Measurements from ENCODE around the gene CD2BP2. TPM values are rescaled to one million over a fixed set of nuclear protein-coding genes. Genes with fewer than 3 reads are reported as not detected.
"Not testable (repeated sequence)": the region's sequence is repeated elsewhere in the genome, so short reads cannot be mapped to it uniquely, and the experiment has no call there.

CD2BP2 gene
- 55.6 and 56.3 TPM in 2 replicates for total RNA-seq

DNA sequence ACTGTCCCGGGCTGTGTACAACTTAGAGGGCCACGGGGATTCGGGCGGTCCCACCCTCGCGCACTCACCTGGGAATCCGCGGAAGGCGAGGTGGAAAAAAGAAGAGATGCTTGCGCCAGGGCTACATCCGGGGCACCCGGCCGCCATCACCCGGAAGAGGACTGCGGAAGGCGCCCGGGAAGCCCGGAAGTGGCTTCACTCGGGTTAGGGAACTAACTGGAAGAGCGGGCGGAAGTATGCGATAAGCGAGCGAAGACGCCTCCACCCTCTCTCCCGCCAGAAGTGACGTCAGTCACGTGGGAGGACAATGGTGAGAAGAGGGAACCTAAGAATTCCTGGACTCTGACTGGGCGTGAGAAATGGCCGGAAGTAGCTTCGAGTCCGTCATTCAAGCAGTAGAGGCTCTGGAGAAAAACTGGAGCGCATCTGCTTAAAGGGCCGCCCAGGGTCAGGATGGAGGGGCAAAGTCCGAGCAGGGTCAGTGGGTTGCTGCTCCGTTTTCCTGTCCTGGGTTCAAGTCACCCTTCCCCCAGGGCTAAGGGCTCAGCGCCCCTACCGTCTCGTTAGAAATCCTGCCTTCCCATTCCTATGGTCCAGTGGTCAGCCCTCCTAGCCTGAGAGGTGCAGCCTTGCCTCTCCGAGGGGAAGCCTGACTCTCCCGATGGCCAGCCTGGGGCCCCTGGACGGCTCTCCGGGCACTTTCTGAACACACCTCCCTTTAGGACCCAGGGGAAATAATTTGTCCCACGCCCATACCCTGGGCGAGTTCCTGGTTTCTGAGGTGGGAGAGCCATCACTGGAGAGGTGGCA is at the start of gene CD2BP2:
Gene CD2BP2 (minus strand): TSS at position 165 of the 810 bp plus-strand sequence. CDS start 627 bp downstream, outside the sequence.
- peak; percentile 95 for DNase-seq (ENCODE audit: extremely low read depth, low read depth, low spot score)

DNA sequence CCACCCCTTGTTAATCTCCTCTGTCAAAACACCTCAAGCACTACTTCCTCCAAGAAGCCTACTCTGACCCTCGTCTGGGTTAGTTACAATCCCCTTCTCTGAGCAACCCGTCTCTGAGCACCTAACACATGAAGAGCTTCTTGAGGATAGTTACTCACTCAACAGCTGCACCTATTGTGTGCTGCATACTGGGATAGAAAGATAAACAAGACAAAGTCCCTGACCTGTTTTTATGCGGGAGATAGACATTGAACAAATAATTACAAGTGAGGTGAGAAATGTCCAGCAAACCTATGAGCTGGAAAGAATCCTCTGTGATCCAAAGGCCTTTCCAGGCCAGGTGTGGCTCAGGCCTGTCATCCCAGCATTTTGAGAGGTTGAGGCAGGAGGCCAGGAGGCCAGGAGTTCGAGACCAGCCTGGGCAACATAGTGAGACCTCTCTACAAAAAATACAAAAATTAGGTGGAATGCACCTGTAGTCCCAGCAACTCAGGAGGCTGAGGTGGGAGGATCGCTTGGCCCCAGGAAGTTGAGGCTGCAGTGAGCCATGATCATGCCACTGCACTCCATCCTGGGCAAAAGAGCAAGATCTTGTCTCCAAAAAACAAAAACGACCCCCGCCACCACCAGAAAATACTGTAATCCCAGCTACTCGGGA is 46.8 kb upstream of the CD2BP2 start:
- DNase-seq (ENCODE audit: extremely low read depth, low read depth, low spot score) = no peak

DNA sequence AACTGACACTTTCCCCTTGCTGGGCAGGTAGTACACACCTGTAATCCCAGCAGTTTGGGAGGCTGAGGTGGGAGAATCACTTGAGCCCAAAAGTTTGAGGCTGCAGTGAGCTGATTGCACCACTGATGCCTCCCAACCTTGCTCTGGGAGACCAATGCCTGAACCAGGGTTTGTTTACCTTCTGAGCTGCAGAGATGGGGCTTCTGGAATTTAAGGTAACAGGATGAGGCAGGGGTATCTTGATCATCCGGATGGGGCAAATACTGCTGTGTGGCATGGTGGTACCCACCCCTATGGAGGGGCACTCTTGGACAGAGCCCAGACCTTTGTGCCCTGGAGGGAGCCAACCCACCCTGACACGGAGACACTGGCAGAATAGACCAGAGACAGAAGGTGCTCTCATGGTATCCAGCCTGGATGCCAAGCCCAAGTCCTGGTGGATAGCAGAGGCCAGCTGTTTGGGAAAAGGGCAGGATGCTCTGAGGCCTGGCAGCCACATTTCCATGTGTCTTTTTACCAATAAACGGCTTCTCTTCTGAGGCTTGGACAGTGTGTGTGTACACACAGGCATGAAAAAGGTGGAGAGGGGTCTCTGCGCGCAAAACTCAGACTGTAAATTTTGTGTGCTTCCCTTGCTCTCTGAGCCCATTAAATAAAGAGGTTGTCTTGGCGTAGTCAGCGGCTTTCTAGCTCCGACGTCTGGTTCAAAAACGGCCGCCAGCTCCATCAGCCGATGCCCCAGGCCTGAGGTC is 44.5 kb upstream of the CD2BP2 start:
- DNase-seq (ENCODE audit: extremely low read depth, low read depth, low spot score) = no peak

DNA sequence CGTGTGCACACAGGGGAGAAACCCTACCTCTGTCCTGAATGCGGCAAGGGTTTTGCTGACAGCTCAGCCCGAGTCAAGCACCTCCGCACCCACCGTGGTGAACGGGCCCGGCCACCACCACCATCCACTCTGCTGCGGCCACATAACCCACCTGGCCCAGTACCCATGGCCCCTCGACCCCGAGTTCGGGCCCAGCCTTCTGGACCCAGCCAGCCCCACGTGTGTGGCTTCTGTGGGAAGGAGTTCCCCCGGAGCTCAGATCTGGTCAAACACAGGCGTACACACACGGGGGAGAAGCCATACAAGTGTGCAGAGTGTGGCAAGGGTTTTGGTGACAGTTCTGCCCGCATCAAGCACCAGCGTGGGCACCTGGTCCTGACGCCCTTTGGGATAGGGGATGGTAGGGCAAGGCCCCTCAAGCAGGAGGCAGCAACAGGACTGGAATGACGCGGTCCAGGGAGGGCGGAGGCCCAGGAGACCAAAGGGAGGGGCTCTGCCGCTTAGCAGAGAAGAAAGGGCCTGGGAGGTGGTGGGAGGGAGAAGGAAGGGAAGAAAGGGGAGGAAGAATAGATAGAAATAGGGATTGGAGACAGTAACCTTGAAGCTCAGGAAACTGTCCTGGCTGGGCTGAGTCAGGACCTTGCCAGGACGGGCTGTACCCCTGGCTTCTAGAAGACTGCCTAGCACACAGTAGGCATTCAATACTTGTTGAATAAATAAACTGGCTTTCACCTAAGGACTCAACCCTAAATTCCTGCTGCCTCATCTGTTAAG is 43.7 kb upstream of the CD2BP2 start:
- no peak for DNase-seq (ENCODE audit: extremely low read depth, low read depth, low spot score)

DNA sequence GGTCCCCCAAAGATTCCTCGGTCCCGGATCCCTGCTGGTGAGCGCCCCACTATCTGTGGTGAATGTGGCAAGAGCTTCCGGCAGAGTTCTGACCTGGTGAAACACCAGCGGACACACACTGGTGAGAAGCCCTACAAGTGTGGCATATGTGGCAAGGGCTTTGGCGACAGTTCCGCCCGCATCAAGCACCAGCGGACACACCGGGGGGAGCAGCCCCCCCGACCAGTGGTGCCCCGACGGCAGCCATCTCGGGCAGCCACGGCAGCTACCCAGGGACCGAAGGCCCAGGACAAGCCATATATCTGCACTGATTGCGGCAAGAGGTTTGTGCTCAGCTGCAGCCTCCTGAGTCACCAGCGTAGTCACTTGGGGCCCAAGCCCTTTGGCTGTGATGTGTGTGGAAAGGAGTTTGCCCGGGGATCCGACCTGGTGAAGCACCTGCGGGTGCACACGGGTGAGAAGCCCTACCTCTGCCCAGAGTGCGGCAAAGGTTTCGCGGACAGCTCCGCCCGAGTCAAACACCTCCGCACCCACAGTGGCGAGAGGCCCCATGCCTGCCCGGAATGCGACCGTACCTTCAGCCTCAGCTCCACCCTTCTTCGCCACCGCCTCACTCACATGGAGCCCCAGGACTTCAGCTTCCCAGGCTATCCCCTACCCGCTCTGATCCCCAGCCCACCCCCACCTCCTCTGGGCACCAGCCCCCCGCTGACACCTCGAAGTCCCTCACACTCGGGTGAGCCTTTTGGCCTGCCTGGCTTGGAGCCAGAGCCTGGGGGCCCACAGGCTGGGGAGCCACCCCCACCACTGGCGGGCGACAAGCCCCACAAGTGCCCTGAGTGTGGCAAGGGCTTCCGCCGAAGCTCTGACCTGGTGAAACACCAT is 42.9 kb upstream of the CD2BP2 start:
- DNase-seq (ENCODE audit: extremely low read depth, low read depth, low spot score) = no peak

DNA sequence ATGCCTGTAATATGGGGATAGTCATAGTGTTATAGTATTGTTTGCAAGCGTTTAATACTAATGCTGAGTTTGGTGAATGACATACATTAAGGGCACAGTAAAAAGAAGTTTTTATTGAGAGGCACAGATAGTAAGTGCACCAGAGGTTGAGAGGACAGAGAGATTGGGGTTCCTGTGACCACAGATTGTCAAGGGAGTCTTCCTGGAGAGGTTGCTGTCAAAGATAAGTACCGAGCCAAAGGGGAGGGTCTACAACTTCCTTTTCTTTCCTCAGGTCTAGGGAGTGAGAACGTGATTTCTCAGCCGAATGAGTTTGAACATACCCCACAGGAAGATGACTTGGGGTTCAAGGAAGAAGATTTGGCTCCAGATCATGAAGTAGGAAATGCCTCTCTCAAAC is 41.9 kb upstream of the CD2BP2 start:
- DNase-seq (ENCODE audit: extremely low read depth, low read depth, low spot score) = no peak

DNA sequence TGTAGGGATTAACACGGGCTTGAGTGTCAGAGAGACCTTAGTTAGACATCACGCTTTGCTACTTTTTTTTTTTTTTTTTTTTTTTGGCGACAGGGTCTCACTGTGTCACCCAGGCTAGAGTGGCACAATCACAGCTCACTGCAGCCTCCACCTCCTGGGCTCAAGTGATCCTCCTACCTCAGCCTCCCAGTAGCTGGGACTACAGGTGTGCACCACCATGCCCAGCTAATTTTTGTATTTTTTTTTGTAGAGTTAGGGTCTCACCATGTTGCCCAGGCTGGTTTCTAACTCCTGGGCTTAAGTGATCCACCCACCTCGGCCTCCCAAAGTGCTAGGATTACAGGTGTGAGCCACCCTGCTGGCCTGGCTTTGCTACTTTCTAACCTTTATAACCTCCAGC is 41.5 kb upstream of the CD2BP2 start:
- DNase-seq (ENCODE audit: extremely low read depth, low read depth, low spot score) = not testable (repeated sequence)

DNA sequence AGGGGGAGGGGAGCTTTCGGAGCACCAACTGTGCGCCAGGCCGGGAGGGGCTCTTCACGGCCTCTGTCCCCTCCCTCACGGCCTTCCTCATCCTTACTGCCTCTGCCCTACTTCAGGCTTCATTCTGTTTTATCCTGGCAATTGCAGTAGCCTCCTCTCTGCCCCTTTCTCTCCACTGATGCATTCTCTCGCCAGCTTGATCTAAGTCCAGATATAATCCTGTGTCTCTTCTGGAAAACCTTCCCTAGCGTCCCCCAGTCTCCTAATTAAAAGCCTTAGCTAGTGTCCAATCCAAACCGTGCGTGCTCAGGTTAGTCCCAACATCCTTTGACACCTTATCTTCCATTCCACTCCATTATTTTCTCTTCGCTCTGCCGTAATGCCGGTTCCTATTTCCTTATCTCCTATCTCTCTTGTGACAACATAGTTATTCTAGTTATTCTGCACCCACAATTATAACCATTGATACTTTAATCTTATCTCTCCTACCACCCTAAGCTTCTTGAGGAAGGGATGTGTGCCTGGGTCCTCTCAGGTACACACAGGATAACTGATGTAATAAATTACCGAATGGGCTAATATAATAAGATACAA is 41.0 kb upstream of the CD2BP2 start:
- no peak for DNase-seq (ENCODE audit: extremely low read depth, low read depth, low spot score)

DNA sequence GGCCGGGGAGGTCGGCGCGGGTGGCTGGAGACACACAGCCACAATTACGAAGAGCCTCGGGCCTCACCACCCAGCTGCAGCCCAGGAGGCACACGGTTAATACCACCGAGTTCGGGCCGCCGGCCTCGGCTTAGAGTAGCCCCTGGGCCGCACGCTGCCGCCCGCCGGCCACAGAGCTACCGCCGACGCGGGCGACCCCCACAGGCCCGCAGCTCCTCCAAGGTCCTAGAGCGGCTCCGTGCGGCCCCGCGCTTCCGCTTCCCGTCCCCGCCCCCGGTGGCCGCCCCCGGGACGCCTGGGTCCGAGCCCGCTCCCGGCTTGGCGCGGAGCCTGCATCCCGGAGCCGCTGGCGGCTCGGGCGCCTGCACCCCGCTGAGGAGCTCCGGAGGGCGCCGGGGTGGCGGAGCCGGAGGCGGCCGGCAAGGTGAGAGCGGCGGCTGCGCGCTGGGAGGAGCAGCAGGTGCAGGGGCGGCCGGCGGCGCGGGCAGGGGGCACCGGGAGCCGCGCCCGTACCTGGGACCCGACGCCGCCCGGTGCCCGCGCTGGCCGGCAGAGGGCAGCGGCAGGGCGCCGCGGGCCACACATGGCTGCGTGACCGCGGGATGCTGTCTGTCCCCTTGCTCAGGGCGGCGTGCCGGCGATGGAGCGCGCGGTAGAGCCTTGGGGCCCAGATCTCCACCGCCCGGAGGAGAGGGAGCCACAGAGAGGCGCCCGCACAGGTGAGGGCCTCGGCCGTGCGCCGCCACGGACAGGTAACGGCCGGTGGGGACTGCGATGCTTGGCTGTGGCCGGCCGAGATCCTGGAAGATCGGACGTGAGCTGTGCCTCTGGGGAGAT is 40.3 kb upstream of the CD2BP2 start, which contains the start of gene ZNF48:
Gene ZNF48 (plus strand): TSS at position 266 of the 837 bp plus-strand sequence. CDS start 375 bp downstream, at position 641.
- DNase-seq (ENCODE audit: extremely low read depth, low read depth, low spot score) = no peak

DNA sequence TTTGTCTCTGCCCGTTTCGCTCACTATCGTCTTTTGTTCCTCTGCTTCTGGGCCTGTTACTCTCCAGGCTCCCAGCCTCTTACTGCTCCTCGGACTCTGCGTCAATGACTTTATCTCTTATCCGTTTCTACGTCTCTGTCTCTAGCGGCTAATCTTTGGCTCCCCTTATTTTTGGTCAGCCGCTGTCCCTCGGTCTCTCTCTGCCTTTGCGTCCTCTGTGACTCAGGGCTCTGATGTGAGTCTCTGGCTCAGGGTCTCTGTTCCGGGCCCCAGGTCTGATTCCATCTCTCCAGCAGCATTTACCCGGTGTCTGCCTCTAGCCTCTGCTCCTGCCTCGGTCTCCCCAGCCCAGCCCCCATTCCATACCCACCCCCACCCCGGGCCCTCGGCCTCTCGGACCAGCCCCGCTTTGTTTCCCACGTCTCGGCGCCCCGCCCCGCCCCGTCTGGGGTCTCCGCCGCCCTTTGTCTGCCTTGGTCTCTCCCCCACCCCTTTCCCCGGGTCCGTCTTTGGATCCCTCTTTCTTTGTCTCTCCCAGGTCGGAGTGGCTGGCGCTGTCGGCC is 39.6 kb upstream of the CD2BP2 start:
- no peak for DNase-seq (ENCODE audit: extremely low read depth, low read depth, low spot score)

DNA sequence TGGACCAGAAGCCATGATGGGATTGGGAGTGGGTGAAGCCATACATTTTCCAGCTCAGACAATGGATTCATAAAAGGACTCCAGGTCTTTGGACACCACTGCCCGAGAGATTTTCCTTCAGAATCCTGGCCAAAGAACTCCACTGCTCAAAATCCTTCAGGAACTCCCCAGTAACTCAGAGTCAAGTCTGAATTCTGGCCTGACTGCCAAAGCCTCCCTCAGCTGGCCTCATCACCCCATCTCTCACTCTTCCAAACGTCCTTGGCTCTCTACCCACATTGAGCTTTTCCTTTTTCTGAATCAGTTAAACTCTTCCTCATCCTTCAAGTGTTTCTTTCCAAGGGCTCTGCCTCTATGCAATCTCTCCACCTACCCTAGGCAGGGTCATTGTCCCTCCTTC is 28.4 kb upstream of the CD2BP2 start:
- no peak for DNase-seq (ENCODE audit: extremely low read depth, low read depth, low spot score)

DNA sequence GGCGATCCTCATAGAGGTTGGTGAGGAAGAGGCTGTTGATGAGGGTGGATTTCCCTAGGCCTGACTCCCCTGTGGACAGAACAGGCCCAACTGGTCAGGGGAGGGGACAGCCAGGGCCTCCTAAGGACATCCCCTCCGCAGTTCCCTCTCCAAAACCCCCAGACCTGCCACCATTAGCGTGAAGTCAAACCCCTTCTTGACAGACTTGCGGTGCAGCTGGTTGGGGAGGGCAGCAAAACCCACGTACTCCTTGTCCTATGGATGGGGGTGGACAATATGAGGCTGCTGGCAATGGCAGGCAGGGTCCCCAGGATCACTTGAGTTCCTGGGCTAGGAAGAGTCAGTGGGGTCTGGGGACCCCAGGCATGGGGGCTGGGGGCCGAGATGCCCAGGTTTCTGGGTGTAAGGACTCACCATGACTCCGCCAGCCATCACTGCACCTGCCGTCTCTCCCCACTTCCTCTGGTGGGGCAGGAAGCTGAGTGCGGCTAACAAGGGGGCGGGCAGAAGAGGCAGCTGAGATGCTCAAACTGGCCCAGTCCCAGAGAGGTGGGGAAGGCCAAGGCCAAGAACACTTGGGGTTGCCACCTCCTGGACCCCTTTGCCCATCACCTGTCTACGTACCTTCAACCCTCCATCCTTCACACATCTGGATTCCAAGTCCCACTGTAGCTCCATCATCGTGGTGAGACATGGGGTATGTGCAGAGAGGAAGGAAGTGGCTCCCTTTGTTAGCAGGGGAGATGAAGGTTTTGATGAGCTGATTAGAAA is 27.2 kb upstream of the CD2BP2 start, which contains the start of gene SEPTIN1:
Gene SEPTIN1 (minus strand): TSS at position 451 of the 771 bp plus-strand sequence. CDS start 19 bp downstream, at position 432.
- no peak for DNase-seq (ENCODE audit: extremely low read depth, low read depth, low spot score)

DNA sequence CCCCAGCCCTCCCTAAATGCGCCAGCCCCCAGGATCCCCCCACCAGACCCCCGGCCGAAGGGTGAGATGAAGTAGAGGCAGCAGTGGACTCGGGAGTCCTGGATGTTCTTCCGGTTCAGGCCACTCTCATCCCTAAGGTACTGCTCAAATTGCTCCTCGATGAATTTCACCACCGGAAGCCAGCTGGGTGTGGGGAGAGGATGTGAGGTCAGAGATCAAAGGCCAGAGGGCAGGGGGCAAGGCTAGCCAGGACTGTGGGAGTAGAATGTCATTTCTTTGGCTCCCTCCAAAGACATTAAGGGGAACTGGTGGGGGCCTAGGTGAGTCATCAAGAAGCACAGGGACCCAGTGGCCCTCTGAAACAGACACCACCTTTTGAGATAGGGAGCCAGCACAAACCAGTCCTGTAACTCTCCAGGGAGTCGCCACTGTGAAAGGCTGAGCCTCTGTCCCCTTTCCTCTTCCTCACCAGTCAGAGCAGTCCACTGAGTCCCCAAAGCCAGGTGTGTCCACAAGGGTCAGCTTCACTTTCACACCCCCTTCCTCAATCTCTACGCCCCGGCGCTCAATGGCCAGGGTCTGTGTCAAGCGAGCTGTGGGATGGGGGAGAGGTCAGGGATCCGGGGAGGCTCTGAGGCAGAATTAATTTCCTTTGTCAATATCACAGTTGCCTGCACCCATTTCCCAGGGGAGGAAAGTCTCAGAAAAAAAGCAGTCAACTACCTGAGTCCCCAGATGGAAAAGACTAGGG is 26.4 kb upstream of the CD2BP2 start:
- no peak for DNase-seq (ENCODE audit: extremely low read depth, low read depth, low spot score)

DNA sequence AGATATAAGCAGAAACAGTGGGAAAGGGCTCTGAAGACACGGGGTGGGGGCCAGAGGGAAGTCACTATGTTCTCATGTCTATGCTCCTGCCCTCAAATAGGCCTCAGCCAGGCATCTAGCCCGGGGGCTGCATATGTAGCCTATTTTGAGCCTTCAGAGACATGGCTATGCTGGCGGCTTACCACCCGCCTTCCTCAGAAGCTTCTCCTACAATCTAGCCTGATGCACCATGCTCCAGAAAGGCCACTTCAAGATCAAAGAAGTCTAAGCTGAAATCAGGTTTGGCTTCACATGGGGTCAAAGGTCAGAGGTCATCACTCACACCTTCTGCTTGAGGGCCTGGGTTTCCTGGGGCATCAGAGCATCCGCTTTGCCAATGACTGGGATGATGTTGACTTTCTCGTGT is 25.7 kb upstream of the CD2BP2 start:
- no peak for DNase-seq (ENCODE audit: extremely low read depth, low read depth, low spot score)

DNA sequence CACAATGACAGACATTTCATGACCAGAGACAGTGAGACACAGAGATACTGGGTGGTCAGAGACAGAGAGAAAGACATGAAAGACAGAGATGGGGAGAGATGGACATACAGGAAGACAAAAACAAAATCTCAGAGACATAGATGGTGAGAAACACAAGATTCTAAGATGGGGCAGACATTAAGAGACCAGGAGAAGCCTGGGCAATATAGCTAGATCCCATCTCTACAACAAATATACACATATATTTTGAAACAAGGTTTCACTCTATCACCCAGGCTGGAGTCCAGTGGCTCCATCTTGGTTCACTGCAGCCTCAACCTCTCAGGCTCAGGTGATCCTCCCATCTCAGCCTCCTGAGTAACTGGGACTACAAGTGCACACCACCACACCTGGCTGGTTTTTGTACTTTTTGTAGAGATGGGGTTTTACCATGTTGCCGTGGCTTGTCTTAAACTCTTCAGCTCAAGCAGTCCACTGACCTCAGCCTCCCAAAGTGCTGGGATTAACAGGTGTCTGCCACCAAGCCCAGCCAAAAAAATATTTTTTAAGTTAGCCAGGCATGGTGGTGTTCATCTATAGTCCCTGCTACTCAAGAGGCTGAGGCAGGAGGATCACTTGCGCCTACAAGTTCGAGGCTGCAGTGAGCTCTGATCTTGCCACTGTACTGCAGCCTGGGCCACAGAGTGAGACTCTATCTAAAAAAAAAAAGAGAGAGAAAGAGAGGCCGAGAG is 25.1 kb upstream of the CD2BP2 start:
- no peak for DNase-seq (ENCODE audit: extremely low read depth, low read depth, low spot score)

Data from glomerular endothelial cell (primary cell).